22Rv1 (cell line): ENCODE data around the gene MRAS.

Experiments used
- CTCF ChIP-seq: fragments of 450-650 bp; IDR thresholded peaks from 2 replicates; pipeline ENCODE4 v1.5.1; 2017; ENCODE audit warnings: mild to moderate bottlenecking
- ZFX ChIP-seq: fragments of 450-650 bp; IDR thresholded peaks from 2 replicates; pipeline ENCODE4 v1.6.1; 2017; ENCODE audit warnings: antibody characterized with exemption, borderline replicate concordance

GRCh38 chr3:138328341-138328740 lies 20.0 kb upstream of the MRAS start:
- no peak for TF ChIP-seq CTCF
- TF ChIP-seq ZFX: no peak
